Osteocyte (in vitro differentiated cells): ENCODE results near the gene LRIT1. TPM values are rescaled to one million over a fixed set of nuclear protein-coding genes. Genes with fewer than 3 reads are reported as not detected.

Experiments
- DNase-seq: peaks from one replicate; pipeline ENCODE4 v3.0.0; 2021; ENCODE audit warnings: mixed read lengths; ENCODE audit not compliant: unreplicated experiment; ENCODE audit errors: extremely low spot score
- H3K27ac Mint-ChIP-seq: one replicate; pipeline ENCODE4 v1.8.0; 2021; ENCODE audit warnings: mild to moderate bottlenecking, mixed read lengths; ENCODE audit not compliant: unreplicated experiment
- H3K27me3 Mint-ChIP-seq: one replicate; pipeline ENCODE4 v1.8.0; 2021; ENCODE audit warnings: mixed read lengths; ENCODE audit not compliant: unreplicated experiment
- H3K36me3 Mint-ChIP-seq: one replicate; pipeline ENCODE4 v1.8.0; 2021; ENCODE audit warnings: mixed read lengths; ENCODE audit not compliant: unreplicated experiment
- H3K4me1 Mint-ChIP-seq: one replicate; pipeline ENCODE4 v1.8.0; 2021; ENCODE audit warnings: mixed read lengths; ENCODE audit not compliant: unreplicated experiment
- H3K4me3 Mint-ChIP-seq: one replicate; pipeline ENCODE4 v1.8.0; 2021; ENCODE audit warnings: mild to moderate bottlenecking, moderate library complexity, mixed read lengths; ENCODE audit not compliant: unreplicated experiment
- H3K9me3 Mint-ChIP-seq: one replicate; pipeline ENCODE4 v1.8.0; 2021; ENCODE audit warnings: mixed read lengths; ENCODE audit not compliant: unreplicated experiment
- CTCF ChIP-seq: fragments of 200-600 bp; sonication (generic); IDR thresholded peaks from 2 replicates; pipeline ENCODE4 v1.5.0; 2021; ENCODE audit warnings: antibody characterized with exemption, mild to moderate bottlenecking, moderate library complexity
- total RNA-seq: library from RNA; stranded (reverse); gene quantifications from 2 replicates; pipeline ENCODE4 v1.2.1, GENCODE V29; 2021

LRIT1 gene
- total RNA-seq, 1 donor from 2014 or later: not detected

DNA sequence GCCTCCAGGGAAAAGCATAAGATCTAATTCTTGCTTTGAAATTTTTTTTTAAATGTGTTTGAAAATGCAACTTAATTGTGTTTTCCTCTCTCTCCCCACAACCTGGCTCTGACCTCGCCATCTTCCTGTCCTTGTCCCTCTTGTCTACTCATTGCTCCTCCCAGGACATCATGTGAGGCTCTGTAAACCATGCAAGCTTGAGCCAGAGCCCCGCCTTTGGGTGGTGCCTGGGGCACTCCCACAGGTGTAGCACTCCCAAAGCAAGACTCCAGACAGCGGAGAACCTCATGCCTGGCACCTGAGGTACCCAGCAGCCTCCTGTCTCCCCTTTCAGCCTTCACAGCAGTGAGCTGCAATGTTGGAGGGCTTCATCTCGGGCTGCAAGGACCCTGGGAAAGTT is 56.8 kb downstream of the LRIT1 start:
- H3K27me3 Mint-ChIP-seq: peaks cover 8% of the 10 kb centered on the region
- H3K27ac Mint-ChIP-seq: no peak overlapping the region
- H3K9me3 Mint-ChIP-seq: no peaks in the 10 kb centered on the region
- H3K36me3 Mint-ChIP-seq: no peaks in the 10 kb centered on the region
- H3K4me3 Mint-ChIP-seq: no peak overlapping the region
- no peak for DNase-seq
- no peaks in the 10 kb centered on the region for H3K4me1 Mint-ChIP-seq
- TF ChIP-seq CTCF: no peak

GRCh38 chr10:84181631-84182030 is 59.7 kb downstream of the LRIT1 start:
- H3K27me3 Mint-ChIP-seq: peaks cover 4% of the 10 kb centered on the region
- DNase-seq: no peak
- no peak overlapping the region for H3K4me3 Mint-ChIP-seq
- no peaks in the 10 kb centered on the region for H3K4me1 Mint-ChIP-seq
- no peak overlapping the region for H3K27ac Mint-ChIP-seq
- no peaks in the 10 kb centered on the region for H3K9me3 Mint-ChIP-seq
- H3K36me3 Mint-ChIP-seq: no peaks in the 10 kb centered on the region
- no peak for TF ChIP-seq CTCF

Other genes starting within 250 kb of the LRIT1 start
- 105 and 106 TPM in 2 replicates for gene GHITM, start 102.0 kb downstream of the LRIT1 start, total RNA-seq
- gene GPR15LG, start 67.7 kb downstream of the LRIT1 start, total RNA-seq: not detected in 2 replicates
- 0.24 TPM in 1 of 2 replicates, not detected in the other for gene CDHR1, start 47.0 kb downstream of the LRIT1 start, total RNA-seq
- not detected in 2 replicates for gene LRIT2, start 16.0 kb downstream of the LRIT1 start, total RNA-seq
- gene RGR, start 3.5 kb upstream of the LRIT1 start, total RNA-seq: not detected in 2 replicates
- 66.8 and 70.3 TPM in 2 replicates for gene CCSER2, start 87.0 kb upstream of the LRIT1 start, total RNA-seq